Vagina (tissue), 2 donors: ENCODE measurements around the gene SH3BP2.

Experiments used
- POLR2A ChIP-seq, 2 donors: fragments of 450-650 bp; IDR thresholded peaks; one replicate each; pipeline ENCODE4 v1.6.1; 2017; ENCODE audit warnings: antibody characterized with exemption in 2 of 2, mild to moderate bottlenecking in 2 of 2, moderate library complexity in 2 of 2
- POLR2AphosphoS5 ChIP-seq, 2 donors: sonication (generic); formaldehyde crosslinking; IDR thresholded peaks; one replicate each; pipeline ENCODE4 v1.9.0; 2017; ENCODE audit warnings: antibody characterized with exemption in 2 of 2, mild to moderate bottlenecking in 2 of 2, low read depth in 1 of 2; ENCODE audit not compliant: insufficient read depth in 1 of 2
- TF ChIP-seq, protein P1 (sequence below), 3 experiments: fragments of 450-650 bp in 2 of 3; fragments of 200-600 bp in 1 of 3; sonication (generic) in 1 of 3; IDR thresholded peaks; one replicate each; pipeline ENCODE4 v1.5.1; 2017 to 2019; ENCODE audit warnings: antibody characterized with exemption in 3 of 3, mild to moderate bottlenecking in 2 of 3, moderate library complexity in 2 of 3

DNA sequence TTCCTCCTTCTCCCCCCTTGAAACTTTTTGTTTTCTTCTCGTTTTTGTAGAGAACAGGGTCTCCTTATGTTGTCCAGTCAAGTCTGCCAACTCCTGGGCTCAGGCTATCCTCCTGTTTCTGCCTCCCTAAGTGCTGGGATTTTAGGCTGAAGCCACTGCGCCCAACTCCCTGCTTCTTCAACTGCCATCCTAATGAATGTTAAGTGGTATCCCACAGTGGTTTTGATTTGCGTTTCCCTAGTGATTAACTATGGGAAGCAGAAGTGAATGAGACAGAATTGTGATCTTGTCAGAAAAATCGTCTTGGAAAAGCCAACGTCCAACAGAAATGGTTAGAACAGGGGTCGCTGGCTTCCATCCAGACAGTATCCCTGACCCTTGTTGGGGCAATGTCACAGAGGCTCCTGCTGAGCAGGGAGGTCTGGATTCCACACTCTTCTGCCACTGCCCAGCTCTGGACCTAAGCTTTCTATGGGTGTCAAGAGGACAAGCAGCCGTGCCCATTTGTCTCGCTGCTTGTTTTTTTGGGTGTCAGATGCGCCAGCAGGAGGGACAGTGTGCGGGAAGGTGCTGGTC lies 49.9 kb downstream of the SH3BP2 start:
- no peak for TF ChIP-seq POLR2A (IDR thresholded peaks at IDR 0.05)
- TF ChIP-seq, protein P1, sequence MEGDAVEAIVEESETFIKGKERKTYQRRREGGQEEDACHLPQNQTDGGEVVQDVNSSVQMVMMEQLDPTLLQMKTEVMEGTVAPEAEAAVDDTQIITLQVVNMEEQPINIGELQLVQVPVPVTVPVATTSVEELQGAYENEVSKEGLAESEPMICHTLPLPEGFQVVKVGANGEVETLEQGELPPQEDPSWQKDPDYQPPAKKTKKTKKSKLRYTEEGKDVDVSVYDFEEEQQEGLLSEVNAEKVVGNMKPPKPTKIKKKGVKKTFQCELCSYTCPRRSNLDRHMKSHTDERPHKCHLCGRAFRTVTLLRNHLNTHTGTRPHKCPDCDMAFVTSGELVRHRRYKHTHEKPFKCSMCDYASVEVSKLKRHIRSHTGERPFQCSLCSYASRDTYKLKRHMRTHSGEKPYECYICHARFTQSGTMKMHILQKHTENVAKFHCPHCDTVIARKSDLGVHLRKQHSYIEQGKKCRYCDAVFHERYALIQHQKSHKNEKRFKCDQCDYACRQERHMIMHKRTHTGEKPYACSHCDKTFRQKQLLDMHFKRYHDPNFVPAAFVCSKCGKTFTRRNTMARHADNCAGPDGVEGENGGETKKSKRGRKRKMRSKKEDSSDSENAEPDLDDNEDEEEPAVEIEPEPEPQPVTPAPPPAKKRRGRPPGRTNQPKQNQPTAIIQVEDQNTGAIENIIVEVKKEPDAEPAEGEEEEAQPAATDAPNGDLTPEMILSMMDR (IDR thresholded peaks at IDR 0.05), result no peak
- TF ChIP-seq POLR2AphosphoS5 (IDR thresholded peaks at IDR 0.05; ENCODE audit: insufficient read depth in 1 of 2, low read depth in 1 of 2), result no peak
